Forelimb muscle (tissue), 1 donor: Measurements from ENCODE around the gene DCTD. TPM values are rescaled to one million over a fixed set of nuclear protein-coding genes. Genes with fewer than 3 reads are reported as not detected.
"Not testable (repeated sequence)": the region's sequence is repeated elsewhere in the genome, so short reads cannot be mapped to it uniquely, and the experiment has no call there.

Experiments used
- DNase-seq: peaks from one replicate; pipeline ENCODE4 v3.0.0-alpha.2; 2013; ENCODE audit warnings: low read depth
- polyA plus RNA-seq: library from polyadenylated mRNA; unstranded; fragments of 120-200 nt; gene quantifications from one replicate; pipeline ENCODE4 v1.2.1, GENCODE V29; 2013; ENCODE audit not compliant: insufficient read length

The DCTD gene
- polyA plus RNA-seq, 1 donor, result 63.6 TPM

DNA sequence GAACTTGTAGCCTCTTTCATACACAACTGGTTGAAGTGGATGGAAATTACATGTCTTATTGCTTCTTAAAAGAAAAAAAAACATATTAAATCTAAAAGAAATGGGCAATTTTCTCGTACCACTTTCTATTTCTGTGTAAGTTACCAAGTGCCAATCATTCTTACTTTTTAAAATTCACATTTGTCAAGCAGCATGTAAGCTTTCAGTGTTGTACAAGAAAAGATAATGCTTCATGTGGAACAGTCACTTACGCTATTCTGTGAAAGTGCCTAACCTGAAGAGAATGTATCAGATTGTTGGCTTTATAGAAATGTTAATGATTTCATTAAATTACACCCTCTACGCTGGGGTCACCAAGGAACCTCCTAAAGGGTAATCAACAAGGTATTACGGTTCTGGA is 4.4 kb upstream of the DCTD start:
- no peak for DNase-seq

DNA sequence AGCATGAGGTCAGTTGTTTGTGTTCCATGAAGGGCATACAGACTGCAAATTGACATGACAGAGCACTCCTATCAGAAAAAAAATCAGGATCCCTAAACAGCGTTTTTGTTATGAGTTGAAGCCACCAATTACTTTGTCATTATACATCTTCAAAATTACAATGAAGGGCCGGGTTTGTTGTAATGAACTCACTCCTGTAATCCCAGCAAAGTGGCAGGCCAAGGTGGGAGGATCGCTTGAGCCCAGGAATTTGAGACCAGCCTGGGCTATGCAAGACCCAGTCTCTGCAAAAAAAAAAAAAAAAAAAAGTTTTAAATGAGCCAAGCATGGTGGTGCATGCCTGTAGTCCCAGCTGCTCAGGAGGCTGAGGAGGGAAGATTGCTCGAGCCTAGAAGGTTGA is 3.5 kb upstream of the DCTD start:
- no peak for DNase-seq

GRCh38 chr4:182918791-182919302 is 1.7 kb upstream of the DCTD start:
- DNase-seq, result no peak

GRCh38 chr4:182918044-182918607 is 940 bp upstream of the DCTD start:
- no peak for DNase-seq

DNA sequence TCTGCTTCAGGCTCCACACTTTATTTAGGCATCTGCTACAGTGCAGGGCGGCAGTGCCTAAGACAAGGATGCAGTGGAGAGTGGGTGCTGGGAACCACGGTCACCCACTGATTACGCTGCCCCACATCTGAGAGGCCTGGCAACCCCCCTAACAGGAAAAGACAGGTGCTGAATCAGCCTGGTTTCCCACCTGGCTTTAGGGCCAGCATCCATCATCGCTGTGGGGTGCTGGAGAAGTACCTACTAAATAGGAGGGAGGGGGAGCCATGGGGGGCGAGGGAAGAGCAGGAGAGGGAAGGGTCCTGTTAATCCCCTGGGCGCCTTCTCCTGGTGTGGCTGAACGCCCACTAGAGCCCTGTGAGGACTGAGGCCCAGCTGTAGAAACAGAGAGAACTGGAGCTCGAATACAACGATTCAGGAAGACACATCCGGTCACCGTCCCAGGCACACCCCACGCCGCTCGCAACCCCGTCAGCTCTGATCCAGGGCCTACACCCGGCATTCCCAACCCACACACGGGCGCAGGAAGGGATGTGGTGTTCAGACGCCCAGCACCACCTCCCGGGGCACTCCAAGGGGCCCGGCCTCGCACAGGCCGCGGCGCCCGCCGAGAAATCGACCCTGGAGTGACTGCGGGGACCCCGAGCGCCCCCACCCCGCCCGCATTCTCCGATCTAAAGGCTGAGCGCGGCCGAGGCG is 554 bp downstream of the DCTD start:
- DNase-seq, result no peak

- no peak for DNase-seq
Measured at GRCh38 chr4:182914357-182914756, 2.8 kb downstream of the DCTD start.

- DNase-seq, result no peak
Measured at GRCh38 chr4:182913621-182914020, 3.6 kb downstream of the DCTD start.

DNA sequence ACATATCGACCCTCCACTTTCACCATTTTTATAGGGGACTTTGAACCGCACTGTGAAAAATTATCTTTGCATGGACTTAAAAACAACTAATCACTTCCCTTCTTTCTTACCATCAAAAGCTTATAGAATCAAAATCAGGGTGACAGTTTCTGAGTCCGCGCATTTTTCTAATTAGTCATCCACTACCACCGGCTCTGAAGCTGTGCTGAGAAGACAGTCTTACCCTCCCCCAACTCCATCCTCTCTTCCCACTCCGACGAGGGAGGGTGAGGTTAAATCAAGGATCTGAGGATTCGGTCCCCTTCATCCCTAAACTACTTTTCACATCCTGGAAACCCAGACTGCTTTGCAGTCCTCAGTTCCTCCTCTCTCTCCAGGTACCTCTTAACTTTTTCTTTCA is 4.2 kb downstream of the DCTD start:
- DNase-seq, result no peak

DNA sequence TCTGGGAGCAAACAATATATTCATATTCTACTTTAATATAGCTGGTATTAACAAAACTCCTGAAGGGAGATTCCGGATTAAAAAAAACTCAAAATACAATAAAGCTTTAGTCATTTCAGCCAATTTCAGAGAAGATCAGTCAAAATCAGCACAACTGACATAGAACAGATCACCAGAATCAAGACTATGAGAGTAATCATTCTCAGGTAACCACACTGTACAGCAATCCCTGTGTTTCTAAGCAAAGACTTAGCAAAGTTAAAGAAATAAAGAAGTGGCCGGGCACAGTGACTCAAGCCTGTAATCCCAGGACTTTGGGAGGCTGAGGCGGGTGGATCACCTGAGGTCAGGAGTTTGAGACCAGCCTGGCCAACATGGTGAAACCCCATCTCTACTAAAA is 9.1 kb downstream of the DCTD start:
- no peak for DNase-seq

- no peak for DNase-seq
Measured at GRCh38 chr4:182907396-182907795, 9.8 kb downstream of the DCTD start.

GRCh38 chr4:182906786-182907185 is 10.4 kb downstream of the DCTD start:
- DNase-seq, result no peak

DNA sequence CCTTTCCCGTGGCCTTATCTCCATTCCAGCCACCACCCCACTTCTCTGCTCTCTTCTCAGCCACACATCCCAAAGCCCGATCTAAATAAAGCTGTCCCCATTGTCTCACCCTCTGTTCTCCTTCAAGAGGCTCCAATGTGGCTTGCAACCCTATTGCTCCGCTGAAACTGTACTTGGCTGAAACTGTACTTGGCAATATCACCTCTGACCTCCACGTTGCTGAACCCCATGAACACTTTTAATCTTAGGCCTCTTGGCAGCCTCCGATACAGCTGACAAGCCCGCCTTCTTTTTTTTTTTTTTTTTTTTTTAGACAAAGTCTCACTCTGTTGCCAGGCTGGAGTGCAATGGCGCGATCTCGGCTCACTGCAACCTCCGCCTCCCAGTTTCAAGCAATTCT is 12.1 kb downstream of the DCTD start:
- DNase-seq, result no peak

DNA sequence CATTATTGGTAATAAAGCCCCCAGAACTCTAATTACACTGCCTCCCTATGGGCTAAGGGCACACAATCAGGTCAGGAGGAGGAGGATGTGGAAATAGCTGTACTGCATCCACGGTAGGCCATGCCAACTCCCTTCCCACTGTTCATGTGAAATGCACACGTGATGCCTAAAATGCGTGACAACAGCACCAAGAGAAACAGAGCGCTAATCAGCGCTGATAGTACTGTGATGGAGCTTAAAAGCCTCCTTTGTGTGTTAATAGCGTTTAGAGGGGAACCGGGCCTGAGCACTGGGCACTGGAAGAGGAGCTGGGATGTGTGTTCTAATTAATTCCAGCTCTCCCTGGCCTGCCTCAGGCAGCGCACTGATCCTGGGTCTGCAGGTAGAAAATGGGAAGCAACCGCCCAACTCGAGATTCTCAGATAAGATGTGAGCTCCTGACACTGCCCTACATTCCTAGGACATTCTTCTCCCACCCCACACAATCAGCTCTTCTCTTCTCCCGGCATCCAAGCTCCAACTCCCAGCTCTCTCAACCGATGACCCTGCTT is 12.9 kb downstream of the DCTD start:
- DNase-seq, result no peak

DNA sequence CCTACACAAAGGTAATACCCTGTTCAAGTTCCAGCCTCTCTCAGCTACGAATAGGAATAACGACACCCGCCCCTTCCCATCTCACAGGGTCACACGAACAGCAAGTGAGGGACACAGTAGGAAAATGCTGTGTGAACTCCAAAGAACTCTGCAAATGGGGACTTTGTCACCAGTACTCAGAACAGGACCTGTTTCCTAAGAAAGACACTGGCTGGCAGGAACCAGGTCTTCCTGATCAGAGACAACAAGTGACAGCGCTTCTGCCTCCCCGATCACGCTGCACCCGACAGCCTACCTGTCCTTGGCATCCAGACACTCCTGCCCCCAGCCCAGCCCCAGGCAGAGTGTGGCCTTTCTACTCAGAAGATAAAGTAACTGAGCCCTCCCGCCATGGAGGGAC is 14.2 kb downstream of the DCTD start:
- no peak for DNase-seq

DNA sequence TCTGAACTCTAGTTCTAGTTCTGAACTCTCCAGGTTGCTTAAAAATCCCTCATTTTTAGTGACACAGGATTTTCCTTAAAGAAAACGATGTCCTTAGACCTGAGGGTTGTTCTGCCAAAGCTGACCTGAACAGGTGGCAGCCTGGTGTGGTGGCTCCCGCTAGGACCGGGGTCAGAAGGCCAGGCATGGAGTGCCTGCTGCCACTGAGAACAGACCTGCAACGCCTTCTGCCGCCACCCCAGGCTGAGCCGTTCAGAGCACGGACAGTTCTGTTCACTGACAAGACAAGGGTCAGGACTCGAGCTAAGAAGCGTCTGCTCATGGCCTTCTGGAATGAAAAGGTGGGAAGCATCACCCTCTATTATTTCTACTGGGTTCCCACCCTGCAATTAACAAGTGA is 15.8 kb downstream of the DCTD start:
- DNase-seq, result no peak

- not testable (repeated sequence) for DNase-seq
Measured at GRCh38 chr4:182900021-182900420, 17.2 kb downstream of the DCTD start.

DNA sequence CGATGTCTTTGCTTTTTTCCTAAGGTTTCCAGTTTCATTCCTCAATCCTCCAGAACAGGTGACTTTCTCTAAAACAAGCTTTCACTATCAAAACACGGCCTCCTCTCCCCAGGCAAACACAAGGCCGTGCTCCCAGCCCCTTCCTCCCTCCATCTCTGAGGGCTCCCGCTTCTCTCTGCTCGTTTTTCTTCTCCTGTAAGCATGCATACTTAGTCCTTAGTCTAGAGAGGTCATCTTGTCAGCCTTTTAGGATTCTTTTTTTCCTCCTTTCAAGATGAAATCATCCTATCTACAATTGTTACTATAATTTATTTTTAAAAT is 18.7 kb downstream of the DCTD start:
- DNase-seq, result no peak

DNA sequence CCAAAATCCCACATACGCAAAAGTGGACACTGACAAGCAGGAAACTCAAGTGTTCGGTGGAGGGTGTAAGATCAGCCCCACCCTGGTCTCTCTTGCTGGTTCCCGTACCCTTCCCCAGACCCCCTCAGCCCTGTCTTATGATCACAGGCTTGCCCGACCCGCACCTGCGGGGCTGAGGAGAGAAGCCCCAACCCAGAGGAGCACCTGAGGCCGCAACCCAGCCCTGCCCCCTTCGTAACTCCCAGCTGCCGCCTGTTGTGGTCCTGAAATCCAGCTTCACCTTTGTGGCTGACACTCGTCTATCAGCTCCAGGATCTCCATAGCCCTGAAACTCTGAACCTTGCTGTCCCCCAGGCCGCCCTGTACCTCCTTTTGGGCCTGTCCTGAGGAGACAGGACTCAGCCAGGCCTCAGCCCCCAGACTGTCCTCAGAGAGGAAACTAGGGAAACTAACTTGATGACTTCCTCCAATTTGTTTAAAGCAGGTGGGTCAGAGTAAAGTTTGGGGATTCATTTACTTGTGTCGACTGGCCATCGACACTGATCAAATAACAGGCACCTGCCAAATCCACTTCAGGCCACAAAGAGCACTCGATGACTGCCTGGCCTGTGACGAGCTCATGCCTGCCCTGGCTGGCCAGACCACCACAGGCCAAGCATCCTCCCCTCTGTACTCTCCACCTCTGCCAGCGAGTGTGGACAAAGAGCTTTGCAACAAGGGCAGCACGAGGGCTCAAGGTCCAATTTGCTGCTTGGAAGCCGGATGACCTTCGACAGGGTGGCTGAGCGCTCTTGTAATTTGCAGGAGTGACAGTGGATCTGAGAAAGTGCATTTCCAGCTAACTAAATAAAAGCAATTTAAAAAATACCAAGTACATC is 19.3 kb downstream of the DCTD start:
- DNase-seq, result no peak

- DNase-seq, result no peak
Measured at GRCh38 chr4:182896421-182896820, 20.8 kb downstream of the DCTD start.

DNA sequence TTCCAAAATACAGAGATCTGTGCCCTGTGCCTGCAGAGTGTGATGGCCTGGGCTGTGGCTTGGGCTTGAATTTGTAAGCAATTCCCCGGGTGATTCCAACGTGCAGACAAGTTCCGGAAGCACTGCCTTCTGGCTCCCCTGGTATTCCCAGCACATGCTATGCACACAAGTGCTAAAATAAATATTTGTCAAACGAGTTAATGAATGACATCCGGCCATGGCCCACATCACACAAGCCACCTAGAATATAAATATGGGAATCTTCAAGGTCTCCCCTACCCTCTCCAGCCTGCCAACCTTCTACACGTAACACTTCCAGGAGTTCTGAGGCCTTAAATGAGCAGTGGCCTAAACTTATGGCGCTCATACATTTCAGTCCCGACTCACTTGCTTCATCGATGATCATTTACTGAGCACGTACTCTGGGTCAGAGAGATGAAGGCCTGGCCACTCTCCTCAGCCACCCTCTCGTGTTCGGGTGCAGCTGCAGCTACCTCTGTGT is 21.3 kb downstream of the DCTD start:
- DNase-seq, result no peak

- DNase-seq, result no peak
Measured at GRCh38 chr4:182894681-182895275, 22.4 kb downstream of the DCTD start.
